GM12865 (cell line): ENCODE results near the gene PRR19.

Experiments used
- DNase-seq: peaks from one replicate; pipeline ENCODE4 v3.0.0; 2010; ENCODE audit warnings: low read depth
- H3K4me3 ChIP-seq: 2 replicates; pipeline ENCODE4 v1.5.1; 2011; ENCODE audit warnings: mild to moderate bottlenecking, low read depth, low read length, control low read depth
- TF ChIP-seq, protein P1 (sequence below): IDR thresholded peaks from 2 replicates; pipeline ENCODE4 v1.5.1; 2011; ENCODE audit warnings: low read length, control low read depth, low read depth, inconsistent platforms; ENCODE audit not compliant: insufficient read depth; ENCODE audit errors: missing control alignments

The PRR19 gene

DNA sequence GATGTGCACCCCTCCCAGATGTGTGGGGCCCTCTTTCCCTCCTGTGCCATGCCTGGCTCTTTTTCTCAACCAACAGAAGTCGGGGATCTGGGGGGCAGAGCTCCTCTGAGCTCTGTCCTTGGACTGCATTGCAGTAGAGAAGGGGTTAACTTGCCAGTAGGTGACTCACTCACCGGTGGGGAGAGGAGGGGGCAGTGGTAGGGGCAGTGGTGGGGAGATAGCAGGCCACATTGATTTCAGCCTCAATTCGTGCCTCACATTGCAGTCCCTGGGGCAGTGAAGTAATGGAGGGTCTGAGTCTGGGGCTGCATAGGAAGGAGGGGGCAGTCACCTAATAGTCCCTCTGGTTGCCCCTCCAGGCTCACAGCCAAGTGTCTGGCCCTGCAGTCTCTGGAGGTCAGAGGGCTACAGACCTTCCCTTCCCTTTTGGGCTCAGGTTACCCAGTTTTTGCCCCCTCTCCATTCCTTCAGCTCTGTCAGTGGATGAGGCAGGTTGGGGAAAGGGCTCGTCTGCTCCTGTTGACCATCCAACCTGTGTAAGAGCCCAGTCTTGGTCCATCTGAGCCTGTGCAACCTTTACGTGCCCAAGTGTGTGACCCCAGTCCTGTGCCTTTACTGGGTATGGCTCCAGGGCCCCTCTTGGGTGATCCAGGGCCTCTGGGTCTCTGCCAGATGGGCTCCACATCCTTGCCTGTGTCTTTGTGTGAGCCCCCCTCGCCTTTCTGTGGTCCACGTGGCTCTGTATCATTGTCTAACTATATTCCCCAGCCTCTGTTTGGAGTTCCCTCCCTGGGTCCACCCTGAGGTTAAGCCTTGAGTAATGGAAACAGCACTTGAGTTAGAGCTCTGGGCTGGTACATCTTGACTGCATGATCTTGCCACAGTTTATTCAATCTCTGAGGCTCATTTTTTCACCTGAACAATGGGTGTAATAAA lies 19.8 kb upstream of the PRR19 start:
- DNase-seq, result no peak
- TF ChIP-seq, protein P1, sequence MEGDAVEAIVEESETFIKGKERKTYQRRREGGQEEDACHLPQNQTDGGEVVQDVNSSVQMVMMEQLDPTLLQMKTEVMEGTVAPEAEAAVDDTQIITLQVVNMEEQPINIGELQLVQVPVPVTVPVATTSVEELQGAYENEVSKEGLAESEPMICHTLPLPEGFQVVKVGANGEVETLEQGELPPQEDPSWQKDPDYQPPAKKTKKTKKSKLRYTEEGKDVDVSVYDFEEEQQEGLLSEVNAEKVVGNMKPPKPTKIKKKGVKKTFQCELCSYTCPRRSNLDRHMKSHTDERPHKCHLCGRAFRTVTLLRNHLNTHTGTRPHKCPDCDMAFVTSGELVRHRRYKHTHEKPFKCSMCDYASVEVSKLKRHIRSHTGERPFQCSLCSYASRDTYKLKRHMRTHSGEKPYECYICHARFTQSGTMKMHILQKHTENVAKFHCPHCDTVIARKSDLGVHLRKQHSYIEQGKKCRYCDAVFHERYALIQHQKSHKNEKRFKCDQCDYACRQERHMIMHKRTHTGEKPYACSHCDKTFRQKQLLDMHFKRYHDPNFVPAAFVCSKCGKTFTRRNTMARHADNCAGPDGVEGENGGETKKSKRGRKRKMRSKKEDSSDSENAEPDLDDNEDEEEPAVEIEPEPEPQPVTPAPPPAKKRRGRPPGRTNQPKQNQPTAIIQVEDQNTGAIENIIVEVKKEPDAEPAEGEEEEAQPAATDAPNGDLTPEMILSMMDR, result no peak
- no peak overlapping the region; the same call in 1 of the 2 replicates for H3K4me3 ChIP-seq

DNA sequence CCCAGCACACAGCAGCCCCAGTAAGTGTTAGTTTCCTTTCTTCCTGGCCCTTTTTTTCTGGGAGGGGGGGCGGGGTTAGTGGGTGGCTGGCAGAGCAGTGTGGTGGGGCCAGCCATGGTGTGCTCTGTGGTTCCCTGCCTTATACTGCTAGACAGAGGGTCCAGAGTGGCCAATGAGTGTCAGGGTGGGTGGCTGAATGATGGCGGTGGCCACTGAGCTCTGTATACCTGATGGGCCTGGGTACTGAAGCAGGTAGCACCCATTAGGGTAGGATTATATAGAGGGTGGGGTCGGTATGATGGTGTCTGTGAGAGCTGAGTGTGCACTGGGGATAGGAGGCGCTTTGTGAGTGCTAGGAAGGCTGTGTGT lies 19.1 kb upstream of the PRR19 start:
- H3K4me3 ChIP-seq, result peak overlapping the region; percentile 43; the same call in 1 of the 2 replicates
- TF ChIP-seq, protein P1, result no peak
- DNase-seq, result peak; percentile 8

DNA sequence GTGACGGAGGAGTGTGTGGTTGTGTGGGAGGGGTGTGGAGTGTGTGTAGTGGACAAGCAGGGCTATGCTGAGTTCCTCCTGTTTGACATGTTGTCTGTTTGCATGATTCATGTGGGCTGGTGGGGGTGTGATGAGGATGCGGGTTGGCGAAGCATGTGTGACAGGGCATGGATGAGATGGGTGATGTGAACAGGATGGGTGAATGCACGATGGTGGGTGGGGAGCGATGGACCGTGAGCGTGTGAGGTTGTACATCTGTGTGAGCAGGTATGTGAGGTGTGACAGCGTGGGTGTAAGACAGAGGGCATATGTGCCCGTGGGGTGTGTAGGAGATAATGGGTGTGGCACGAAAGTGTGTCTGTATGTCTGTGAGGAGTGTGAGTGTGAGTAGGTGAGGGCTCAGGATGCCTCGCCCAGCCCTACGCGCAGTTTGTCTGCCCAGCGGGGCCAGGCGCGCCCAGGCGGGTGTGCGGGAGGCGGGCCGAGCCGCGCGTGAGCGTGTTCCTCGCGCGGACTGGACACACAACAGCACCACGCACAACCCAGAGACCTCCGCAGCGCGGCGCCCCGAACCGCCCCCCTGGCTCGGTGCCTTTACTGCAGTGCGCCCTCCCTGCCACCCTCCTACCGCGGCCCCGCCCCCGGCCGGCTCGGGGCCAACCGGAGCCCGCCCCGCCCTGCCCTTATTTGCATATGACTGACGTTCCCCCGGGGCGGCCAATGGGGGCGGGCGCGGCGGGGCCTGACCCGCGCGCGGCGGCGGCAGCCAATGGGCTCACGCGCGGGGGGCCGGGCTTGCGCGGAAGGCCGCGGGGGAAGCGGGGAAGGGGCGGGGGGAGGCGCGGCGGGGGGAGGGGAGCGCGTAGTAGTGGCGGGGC lies 18.5 kb upstream of the PRR19 start:
- peak; percentile 96 for DNase-seq
- TF ChIP-seq, protein P1, result no peak
- H3K4me3 ChIP-seq, result peak overlapping the region; percentile 43

DNA sequence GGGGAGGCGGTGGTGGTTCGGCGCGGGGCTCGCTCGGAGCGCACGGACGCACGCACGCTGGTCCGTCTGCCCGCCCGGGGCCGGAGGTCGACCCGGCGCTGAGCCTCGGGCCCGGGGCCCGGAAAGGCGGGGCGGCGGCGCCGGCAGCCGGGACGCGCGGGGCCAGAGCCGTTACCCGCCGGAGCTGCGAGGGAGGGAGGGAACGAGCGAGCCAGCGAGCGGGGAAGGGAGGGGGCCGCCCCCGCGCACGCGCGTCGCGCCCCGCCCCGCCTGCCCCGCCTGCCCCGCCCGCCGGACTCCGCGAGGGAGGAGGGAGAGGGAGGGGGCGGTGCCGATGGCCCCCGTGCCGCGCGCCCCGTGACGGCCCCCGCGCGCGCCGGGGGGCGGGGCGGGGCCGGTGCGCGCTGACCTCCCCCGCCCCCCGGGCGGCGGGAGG lies 17.8 kb upstream of the PRR19 start:
- TF ChIP-seq, protein P1, result no peak
- peak; percentile 91 for DNase-seq
- H3K4me3 ChIP-seq, result no peak overlapping the region; the same call in 1 of the 2 replicates

DNA sequence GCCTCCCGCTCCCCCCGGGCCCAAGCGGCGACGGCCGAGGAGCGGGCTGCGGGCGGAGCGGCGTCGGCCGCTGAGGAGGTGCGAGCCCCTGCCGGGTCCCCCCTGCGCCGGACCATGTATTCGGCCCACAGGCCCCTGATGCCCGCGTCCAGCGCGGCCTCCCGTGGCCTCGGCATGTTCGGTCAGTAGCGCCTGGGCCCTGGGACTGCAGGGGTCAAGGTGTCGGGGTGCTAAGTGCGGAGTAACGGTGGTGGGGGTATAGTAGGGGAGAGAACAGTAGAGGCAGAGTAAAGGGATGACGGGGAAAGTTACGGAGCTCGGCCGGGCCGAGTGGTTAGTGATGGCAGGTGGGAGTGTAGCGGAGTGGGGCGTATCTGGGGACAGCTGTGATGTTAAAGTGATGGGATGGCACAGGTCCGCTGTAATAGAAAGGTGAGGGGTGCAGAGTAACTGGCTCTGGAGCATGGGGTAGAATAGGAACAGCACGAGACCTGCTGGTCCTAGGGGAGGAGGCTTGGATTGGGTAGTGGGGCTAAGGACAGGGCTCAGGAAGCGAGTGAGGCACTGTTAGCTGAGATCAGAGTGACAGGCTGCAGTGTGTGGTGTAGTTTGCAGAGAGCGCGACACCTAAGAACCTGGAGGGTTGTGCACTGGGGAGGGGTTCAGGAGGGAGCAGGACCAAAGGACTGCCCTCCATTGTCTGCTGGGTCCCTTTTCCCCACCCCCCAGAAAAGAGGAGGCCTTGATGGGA lies 17.2 kb upstream of the PRR19 start:
- DNase-seq, result peak; percentile 23
- TF ChIP-seq, protein P1, result no peak

DNA sequence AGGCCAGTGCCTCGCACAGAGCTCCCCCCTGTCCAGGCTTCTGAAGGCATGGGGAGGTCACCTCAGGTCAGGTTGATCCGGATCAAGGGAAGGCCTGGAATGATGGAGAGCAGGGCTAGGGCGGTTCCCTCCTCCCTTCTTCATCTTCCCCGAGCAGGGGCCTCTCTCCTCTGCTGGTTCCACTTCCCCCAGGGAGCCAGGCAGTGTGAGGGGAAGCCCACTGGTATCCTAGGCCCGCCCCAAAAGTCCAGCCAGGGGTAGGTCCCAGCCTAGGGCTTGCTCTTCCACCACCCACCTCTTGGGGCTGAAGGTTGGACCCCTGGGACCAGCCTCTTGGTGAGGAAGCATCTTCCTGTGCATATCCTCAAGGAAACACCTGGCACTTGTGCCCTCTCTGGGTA lies 16.4 kb upstream of the PRR19 start:
- H3K4me3 ChIP-seq, result peak overlapping the region; percentile 91
- peak; percentile 38 for DNase-seq
- TF ChIP-seq, protein P1, result no peak

More for the DNA sequence above, 17.2 kb upstream of the PRR19 start:
- H3K4me3 ChIP-seq, result peak overlapping the region; percentile 91
